HepG2 (cell line): ENCODE measurements around the gene CIROP. TPM values are rescaled to one million over a fixed set of nuclear protein-coding genes. Genes with fewer than 3 reads are reported as not detected.

Experiments
- ATAC-seq: fragments of 200-7000 bp; cut with Tn5 transposase; 3 replicates; pipeline ENCODE4 v1.9.1; 2020; ENCODE audit warnings: mild to moderate bottlenecking, moderate library complexity
- BruUV-seq: library from RNA; stranded (reverse); fragments of 400-500 nt; replicated peaks from 2 replicates; lab custom pipeline; 2021; lab: Mats Ljungman, UMichigan
- CTCF ChIA-PET: fragments of 300-600 bp; formaldehyde crosslinking; extraction: SDS; loops from one replicate; lab custom pipeline; 2021; ENCODE audit warnings: low total read pairs, inconsistent platforms, low intra/inter-chr PET ratio; lab: Yijun Ruan, JAX
- POLR2A ChIA-PET: fragments of 350-600 bp; sonication (Branson Sonifier 250); formaldehyde crosslinking; loops from one replicate; lab custom pipeline; 2020; ENCODE audit warnings: antibody characterized with exemption, inconsistent platforms; lab: Yijun Ruan, JAX
- DNase-seq: peaks from one replicate; pipeline ENCODE4 v3.0.0-alpha.2; 2015; ENCODE audit warnings: low spot score
- FAIRE-seq: peaks from 3 replicates; lab custom pipeline; 2011; peaks lifted over from hg19 to GRCh38; lab: Jason Lieb, UNC
- H2AFZ ChIP-seq: one replicate; pipeline ENCODE4 v1.6.1; 2011; ENCODE audit warnings: low read length, inconsistent platforms
- H3K27ac ChIP-seq: fragments of 300-600 bp; 3 replicates; pipeline ENCODE4 v1.8.0; 2011; ENCODE audit warnings: mixed run types, mild to moderate bottlenecking, mixed read lengths, low read length, inconsistent platforms; ENCODE audit not compliant: insufficient read depth; ENCODE audit errors: extremely low read length
- H3K27me3 ChIP-seq, 2 experiments: fragments of 200-600 bp in 1 of 2; 2 replicates in 1 of 2; 3 replicates in 1 of 2; pipeline versions ENCODE4 v1.6.0 to v1.8.0; 2011; ENCODE audit warnings: low read length in 2 of 2, mild to moderate bottlenecking in 2 of 2, moderate library complexity in 2 of 2, inconsistent platforms in 1 of 2; ENCODE audit not compliant: insufficient read depth in 2 of 2, control insufficient read depth in 1 of 2
- H3K36me3 ChIP-seq, 2 experiments: fragments of 200-600 bp in 1 of 2; replicated peaks in 1 of 2; 2 replicates in 1 of 2; 3 replicates in 1 of 2; pipeline versions ENCODE4 v1.5.1 to v1.8.0; 2011; ENCODE audit warnings: low read length in 2 of 2, inconsistent platforms in 1 of 2; ENCODE audit not compliant: insufficient read depth in 2 of 2, control insufficient read depth in 1 of 2
- H3K4me1 ChIP-seq: 2 replicates; pipeline ENCODE4 v1.5.1; 2012; ENCODE audit warnings: low read length, inconsistent platforms; ENCODE audit not compliant: insufficient read depth
- H3K4me2 ChIP-seq: 2 replicates; pipeline ENCODE4 v1.6.0; 2011; ENCODE audit warnings: low read depth, low read length, inconsistent platforms
- H3K4me3 ChIP-seq, 3 experiments: fragments of 200-600 bp in 1 of 3; sonication (generic), shearing (Covaris generic) in 1 of 3; replicated peaks in 1 of 3; 2 replicates each; pipeline ENCODE4 v1.5.1; 2011 to 2016; ENCODE audit warnings: low read length in 3 of 3, inconsistent platforms in 2 of 3, low read depth in 2 of 3, mild to moderate bottlenecking in 2 of 3, control low read depth in 1 of 3, mixed read lengths in 1 of 3; ENCODE audit not compliant: insufficient read depth in 1 of 3
- H3K79me2 ChIP-seq: one replicate; pipeline ENCODE4 v1.6.1; 2011; ENCODE audit warnings: low read length, inconsistent platforms; ENCODE audit not compliant: insufficient read depth
- H3K9ac ChIP-seq: 2 replicates; pipeline ENCODE4 v1.6.0; 2011; ENCODE audit warnings: mild to moderate bottlenecking, low read depth, low read length, inconsistent platforms; ENCODE audit not compliant: insufficient read depth
- H3K9me3 ChIP-seq: 2 replicates; pipeline ENCODE4 v1.5.1; 2012; ENCODE audit warnings: mild to moderate bottlenecking, low read length
- H4K20me1 ChIP-seq: 2 replicates; pipeline ENCODE4 v1.6.0; 2011; ENCODE audit warnings: inconsistent platforms, mild to moderate bottlenecking, low read length, moderate library complexity; ENCODE audit not compliant: insufficient read depth
- ZBTB40 ChIP-seq, 2 experiments: fragments of 450-650 bp in 1 of 2; sonication (generic) in 1 of 2; formaldehyde crosslinking in 1 of 2; IDR thresholded peaks; 2 replicates each; pipeline versions ENCODE4 v1.6.1 to v1.8.0; 2016 to 2022; ENCODE audit warnings: antibody characterized with exemption in 1 of 2, mild to moderate bottlenecking in 1 of 2, missing genetic modification reagents in 1 of 2
- ZNF207 ChIP-seq: fragments of 450-650 bp; IDR thresholded peaks from 2 replicates; pipeline ENCODE4 v1.6.1; 2016; ENCODE audit warnings: antibody characterized with exemption, borderline replicate concordance
- ZNF317 ChIP-seq: sonication (generic); formaldehyde crosslinking; IDR thresholded peaks from 2 replicates; pipeline ENCODE4 v1.5.0; 2020; ENCODE audit warnings: mild to moderate bottlenecking, missing genetic modification reagents
- ZNF776 ChIP-seq: sonication (generic); formaldehyde crosslinking; IDR thresholded peaks from 2 replicates; pipeline ENCODE4 v1.4.0; 2020; ENCODE audit warnings: mild to moderate bottlenecking, missing genetic modification reagents
- WGBS: methylation state at CpG from one replicate; pipeline ENCODE4 v1.1.6; 2017; ENCODE audit warnings: low lambda C conversion rate; 5-methylcytosine and 5-hydroxymethylcytosine counted together
- in situ Hi-C: cut with HindIII; loops from 2 replicates; pipeline ENCODE4 v1.10.0; 2017; ENCODE audit warnings: low pct_unique_long_range_greater_than_20kb; ENCODE audit not compliant: extremely low pct_ligation_motif_present
- intact Hi-C: fragments of 100-400 bp; cut with micrococcal nuclease; formaldehyde crosslinking; loops from one replicate; pipeline ENCODE4 v1.10.0; 2022; ENCODE audit not compliant: unreplicated experiment
- polyA plus RNA-seq, 8 experiments: library from polyadenylated mRNA; depleted of rRNA in 3 of 8; stranded (reverse) in 7 of 8; unstranded in 1 of 8; fragments of >200 nt; fragmentation: Illumina TruSeq in 4 of 8; extraction: Trizol in 4 of 8; gene quantifications; 2 replicates each; pipeline versions ENCODE4 v1.2.1 to v1.2.3, GENCODE V29; 2011 to 2016; ENCODE audit warnings: low read depth in 4 of 8, missing spikeins in 1 of 8, mixed read lengths in 1 of 8; ENCODE audit not compliant: insufficient read depth in 1 of 8
- total RNA-seq, 5 experiments: library from RNA; depleted of rRNA; stranded (reverse); fragments of >200 nt; fragmentation: Illumina TruSeq; extraction: Trizol; gene quantifications; 2 replicates each; pipeline ENCODE4 v1.2.3, GENCODE V29; 2016; ENCODE audit warnings: low read depth in 1 of 5

The CIROP gene
- total and polyA plus RNA-seq, 2 of the 13 experiments (the other 11 are each of a cell fraction or from before 2014, with no cell fraction given) = 0.07 TPM; not detected in 1

- in situ Hi-C loops (no loop called here), intact Hi-C loops (no loop called here)
- no TSS peak for BruUV-seq
- FAIRE-seq (no peak), DNase-seq (no peak), ATAC-seq (no peak)
- Histone ChIP-seq H4K20me1 (no peaks in the 10 kb centered on the region), H3K4me3 (no peak overlapping the region), H3K4me2 (no peak overlapping the region), H3K27ac (no peak overlapping the region), H3K9me3 (no peaks in the 10 kb centered on the region), H2AFZ (no peak overlapping the region), H3K9ac (no peak overlapping the region), H3K27me3 (peaks cover 8 to 35% of the 10 kb centered on the region in 2 experiments; a peak in 4 of 5 replicates), H3K4me1 (no peaks in the 10 kb centered on the region), H3K79me2 (no peaks in the 10 kb centered on the region), H3K36me3 (no peaks in the 10 kb centered on the region)
- WGBS = 21% methylated on average over 4 of the region's 4 CpGs
- TF ChIP-seq ZBTB40 (IDR thresholded peaks at IDR 0.05) (no peak), ZBTB40 (CRISPR knock-in tag; IDR thresholded peaks at IDR 0.05) (no peak), ZNF317 (no peak), ZNF207 (0 out of 2 replicates have a peak, but pooled peaks have one; percentile 45), ZNF776 (CRISPR knock-in tag) (no peak)
- ChIA-PET POLR2A (no interaction called here), CTCF (no interaction called here)
Observed at GRCh38 chr14:23146980-23147379, 42.2 kb upstream of the CIROP start.
